GM18867 (cell line): Measurements from ENCODE around the gene ASCC3.
A peak's percentile ranks its signal among the peaks of the same experiment; 100 is the strongest.
"Not testable (repeated sequence)": the region's sequence is repeated elsewhere in the genome, so short reads cannot be mapped to it uniquely, and the experiment has no call there.

Source experiments
- ATAC-seq: cut with Tn5 transposase; IDR thresholded peaks from one replicate; pipeline ENCODE4 v1.9.1; 2021; ENCODE audit warnings: mild to moderate bottlenecking, moderate library complexity; ENCODE audit not compliant: unreplicated experiment

Gene ASCC3

DNA sequence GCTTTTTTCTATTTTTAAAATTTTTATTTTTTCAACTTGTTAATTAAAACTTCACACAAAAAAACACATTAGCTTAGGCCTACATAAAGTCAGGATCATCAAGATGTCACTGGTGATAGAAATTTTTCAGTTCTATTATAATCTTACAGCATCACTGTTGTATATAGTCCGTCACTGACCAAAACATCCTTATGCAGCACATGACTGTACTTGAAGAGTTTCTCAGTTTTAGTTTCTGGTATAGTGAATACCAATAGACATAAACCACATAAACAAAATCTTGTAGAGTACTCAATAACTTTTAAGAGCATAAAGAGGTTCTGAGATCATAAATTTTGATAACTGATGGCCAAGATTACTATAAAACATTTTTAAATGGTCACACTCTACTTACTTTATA, 71.8 kb downstream of the ASCC3 start:
- ATAC-seq: peak; percentile 79

GRCh38 chr6:100808638-100809275, 72.4 kb downstream of the ASCC3 start:
- no peak for ATAC-seq

DNA sequence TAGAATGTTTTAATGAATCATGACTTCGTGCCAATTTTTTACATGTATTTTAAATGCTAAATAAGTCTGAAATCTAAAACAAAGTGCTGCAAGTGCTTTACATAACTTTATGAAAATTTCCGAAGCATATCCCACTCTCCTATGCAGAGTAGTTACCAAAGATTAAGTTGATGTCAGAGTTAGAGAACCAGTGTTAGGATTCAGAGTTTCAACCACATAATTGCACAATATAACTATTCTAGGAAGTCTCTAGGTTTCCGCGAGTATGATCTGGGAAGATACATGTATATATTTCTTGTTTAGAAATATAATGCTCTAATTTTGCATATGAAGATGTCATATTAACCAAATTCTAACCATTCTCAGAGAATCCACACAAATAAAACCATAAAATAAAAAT, 74.8 kb downstream of the ASCC3 start:
- ATAC-seq: no peak

GRCh38 chr6:100803264-100804045, 77.7 kb downstream of the ASCC3 start:
- no peak for ATAC-seq

GRCh38 chr6:100801036-100801435, 80.1 kb downstream of the ASCC3 start:
- no peak for ATAC-seq

DNA sequence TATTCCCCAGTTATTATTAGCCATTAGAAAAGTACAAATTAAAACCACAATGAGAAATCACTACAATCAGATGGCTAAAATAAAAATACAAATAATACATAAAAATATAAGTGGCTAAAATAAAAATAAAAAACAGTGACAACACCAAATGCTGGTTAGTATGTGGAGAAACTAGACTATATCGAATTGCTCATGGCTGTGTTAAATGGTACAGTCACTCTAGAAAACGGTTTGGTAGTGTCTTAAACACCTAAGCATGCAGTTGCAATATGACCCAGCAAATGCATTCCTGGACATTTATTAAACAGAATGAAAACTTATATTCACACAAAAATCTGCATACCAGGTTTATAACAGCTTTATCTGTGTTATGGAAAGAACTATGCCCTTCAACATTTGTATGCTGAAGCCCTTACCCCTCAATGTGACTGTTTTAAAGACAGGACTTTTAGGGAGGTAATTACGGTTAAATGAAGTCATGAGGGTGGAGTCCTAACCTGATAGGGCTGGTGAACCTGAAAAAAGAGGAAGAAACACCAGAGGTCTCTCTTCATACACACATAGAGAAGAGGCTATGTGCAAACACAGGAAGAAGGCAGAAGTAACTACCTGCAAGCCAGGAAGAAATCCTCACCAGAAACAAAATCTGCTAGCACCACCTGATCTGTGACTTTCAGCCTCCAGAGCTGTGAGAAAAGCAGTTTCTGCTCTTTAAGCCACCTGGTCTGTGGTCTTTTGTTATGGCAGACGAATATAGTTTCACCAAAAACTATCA, 84.9 kb downstream of the ASCC3 start:
- peak; percentile 97 for ATAC-seq

DNA sequence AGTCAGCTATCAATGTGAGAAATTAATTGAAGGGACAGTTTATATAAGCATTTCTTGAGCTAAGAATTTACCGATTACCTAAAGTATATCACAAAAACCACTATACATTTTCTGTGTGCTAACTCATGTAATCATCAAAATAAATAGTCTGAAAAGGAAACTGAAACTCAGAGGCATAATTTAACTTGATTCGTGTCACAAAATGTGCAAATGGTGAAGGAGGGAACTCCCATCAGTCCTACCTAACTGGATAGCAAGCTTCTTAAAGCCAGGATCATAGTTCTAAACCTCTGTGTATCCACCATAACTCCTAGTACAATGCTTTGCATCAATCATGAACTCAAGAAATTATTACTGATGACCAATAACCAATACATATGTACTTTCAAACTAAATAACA, 91.0 kb downstream of the ASCC3 start:
- ATAC-seq: no peak

DNA sequence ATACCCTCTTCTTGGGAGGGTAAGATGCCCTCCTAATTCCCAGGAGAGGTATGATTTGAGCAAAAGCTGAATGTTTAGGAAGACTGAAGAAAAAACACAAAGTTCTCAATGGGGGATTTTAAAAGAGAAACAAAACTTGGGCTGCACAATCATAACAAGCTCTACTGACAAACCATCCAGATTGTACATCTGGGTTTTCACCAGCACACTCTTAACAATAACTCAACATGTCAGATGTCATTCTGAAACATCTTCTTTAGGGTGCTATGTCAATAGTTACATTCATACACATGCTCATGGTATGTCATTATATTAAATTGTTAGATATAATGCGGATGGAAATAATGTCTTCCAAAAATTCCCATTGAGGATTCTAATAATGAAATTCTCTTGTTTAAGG, 95.1 kb downstream of the ASCC3 start:
- ATAC-seq: no peak

DNA sequence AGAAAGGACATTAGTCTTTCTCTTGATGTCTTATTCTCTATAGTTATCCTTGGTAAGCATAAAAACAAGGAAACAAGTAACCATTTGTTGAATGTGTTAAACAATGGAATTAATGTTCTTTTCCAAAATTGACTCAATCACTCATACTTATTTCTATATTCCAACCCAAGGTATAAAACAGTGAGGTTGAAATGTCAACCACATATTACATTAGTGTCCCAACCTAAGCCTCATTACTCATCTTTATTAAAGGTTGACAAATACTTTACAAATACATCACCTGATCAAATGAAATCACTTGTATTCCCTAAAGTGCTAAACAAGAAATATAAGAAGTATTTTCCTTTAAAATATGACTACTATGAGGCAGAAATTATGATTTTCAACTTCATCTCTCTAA, 100.5 kb downstream of the ASCC3 start:
- no peak for ATAC-seq

GRCh38 chr6:100775667-100776066, 105.5 kb downstream of the ASCC3 start:
- ATAC-seq: no peak

DNA sequence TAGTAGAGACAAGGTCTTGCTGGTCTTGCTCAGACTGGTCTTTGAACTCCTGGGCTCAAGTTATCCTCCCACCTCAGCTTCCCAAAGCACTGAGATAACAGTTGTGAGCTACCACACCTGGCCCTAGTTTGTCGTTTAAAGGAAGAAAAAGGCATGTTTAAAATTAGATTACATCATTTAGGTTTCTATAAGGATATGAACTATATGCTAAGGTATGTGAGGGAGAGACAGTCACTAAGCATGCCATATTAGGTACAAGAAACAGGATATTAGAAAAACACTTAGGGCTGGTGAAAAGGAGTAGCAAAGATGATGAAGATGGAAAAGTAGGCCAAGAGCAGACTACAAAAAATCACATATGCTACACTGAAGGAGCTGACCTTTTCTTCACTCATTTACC, 106.4 kb downstream of the ASCC3 start:
- ATAC-seq: no peak

- no peak for ATAC-seq
Observed at GRCh38 chr6:100768816-100769351, 112.2 kb downstream of the ASCC3 start.

DNA sequence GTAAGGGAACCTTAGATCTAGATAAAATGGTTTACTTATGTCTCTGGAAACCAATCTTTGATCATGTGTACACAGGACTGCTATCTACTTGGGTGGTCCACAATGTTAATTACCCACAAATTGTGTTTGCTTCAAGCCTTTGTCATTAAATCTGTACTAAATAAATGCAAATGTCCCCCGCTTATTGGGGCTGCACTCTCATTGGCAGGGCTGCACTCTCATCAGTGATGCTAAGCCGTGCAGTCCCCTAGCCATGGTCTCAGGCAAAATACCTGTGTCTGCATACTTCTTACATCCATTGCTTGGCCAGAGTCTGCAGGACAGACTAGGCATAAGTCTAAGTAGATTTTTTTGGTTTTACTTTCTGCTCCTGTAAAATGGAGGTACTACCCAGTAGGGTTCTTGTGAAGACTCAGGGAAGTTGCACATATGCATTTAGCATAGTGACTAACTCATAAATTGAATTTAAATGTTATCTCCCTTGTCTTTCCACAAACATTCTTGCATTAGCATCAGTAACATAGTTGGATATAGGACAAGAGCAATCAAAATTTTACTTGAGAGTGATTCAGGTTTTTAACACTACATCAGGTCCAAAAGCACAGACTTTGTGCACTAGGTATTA, 117.4 kb downstream of the ASCC3 start:
- ATAC-seq: no peak

DNA sequence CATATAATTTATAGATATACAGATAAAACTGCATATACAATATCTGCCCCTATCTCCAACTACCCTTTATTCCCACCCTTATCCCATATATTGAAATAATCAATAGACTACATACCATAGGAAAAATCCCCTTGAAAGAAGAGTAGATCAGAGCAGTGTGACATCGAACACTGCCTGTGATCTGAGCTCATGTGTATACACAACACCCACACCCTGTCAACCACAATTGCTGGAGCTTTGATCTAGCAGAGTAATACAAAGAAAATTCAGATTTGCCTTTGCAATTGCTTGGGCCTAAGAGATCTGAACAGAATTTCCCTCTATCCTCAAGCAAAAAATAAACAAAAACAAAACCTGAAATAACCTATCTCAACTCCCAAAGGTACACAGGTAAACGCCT, 119.3 kb downstream of the ASCC3 start:
- no peak for ATAC-seq

- not testable (repeated sequence) for ATAC-seq
Observed at GRCh38 chr6:100758386-100758785, 122.7 kb downstream of the ASCC3 start.

GRCh38 chr6:100753421-100753820, 127.7 kb downstream of the ASCC3 start:
- ATAC-seq: no peak

GRCh38 chr6:100751590-100751989, 129.5 kb downstream of the ASCC3 start:
- no peak for ATAC-seq

- no peak for ATAC-seq
Observed at GRCh38 chr6:100745419-100746041, 135.6 kb downstream of the ASCC3 start.

GRCh38 chr6:100740439-100740838, 140.7 kb downstream of the ASCC3 start:
- ATAC-seq: no peak

DNA sequence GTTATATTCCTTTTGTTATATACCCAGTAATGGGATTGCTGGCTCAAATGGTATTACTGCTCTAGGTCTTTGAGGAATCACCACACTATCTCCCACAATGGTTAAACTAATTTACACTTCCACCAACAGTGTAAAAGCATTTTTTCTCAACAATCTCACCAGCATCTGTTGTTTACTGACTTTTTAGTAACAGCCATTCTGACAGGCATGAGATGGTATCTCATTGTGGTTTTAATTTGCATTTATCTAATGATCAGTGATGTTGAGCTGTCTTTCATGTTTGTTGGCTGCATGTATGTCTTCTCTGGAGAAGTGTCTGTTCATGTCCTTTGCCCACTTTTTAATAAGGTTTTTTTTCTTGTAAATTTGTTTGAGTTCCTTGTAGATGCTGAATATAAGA, 143.4 kb downstream of the ASCC3 start:
- not testable (repeated sequence) for ATAC-seq

DNA sequence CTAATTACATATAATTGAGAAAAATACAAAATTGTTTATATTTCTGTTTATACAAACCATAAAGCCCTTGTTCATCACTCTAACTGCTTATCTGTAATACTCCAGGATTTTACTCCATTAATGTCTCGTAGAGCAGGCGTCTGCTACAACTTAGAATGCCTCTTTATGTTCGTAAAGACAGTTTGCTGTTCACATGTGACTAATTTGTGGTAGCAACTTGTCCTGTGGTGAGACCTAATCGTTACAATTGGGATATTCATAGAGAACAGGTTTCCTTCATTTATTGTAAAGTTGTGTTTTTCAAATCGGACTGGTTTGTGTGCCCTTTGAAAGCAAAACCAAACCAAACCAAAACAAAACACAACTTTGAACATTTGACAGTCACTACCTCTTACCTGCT, 149.7 kb downstream of the ASCC3 start:
- no peak for ATAC-seq
